ENCODE data around the gene VPS35L.

VPS35L gene

GRCh38 chr16:19599968-19600716, 44.6 kb downstream of the VPS35L start:
- no peak for FAIRE-seq

- FAIRE-seq, result no peak
Observed at GRCh38 chr16:19601083-19601976, 45.8 kb downstream of the VPS35L start.

GRCh38 chr16:19604911-19605310, 49.4 kb downstream of the VPS35L start:
- no peak for FAIRE-seq

GRCh38 chr16:19605701-19606100, 50.2 kb downstream of the VPS35L start:
- no peak for FAIRE-seq

- FAIRE-seq, result no peak
Observed at GRCh38 chr16:19607616-19608280, 52.2 kb downstream of the VPS35L start.

GRCh38 chr16:19609359-19609758, 53.9 kb downstream of the VPS35L start:
- no peak for FAIRE-seq

- FAIRE-seq, result no peak
Observed at GRCh38 chr16:19610200-19610599, 54.7 kb downstream of the VPS35L start.

GRCh38 chr16:19613834-19614233, 58.3 kb downstream of the VPS35L start:
- no peak for FAIRE-seq

GRCh38 chr16:19616241-19616640, 60.7 kb downstream of the VPS35L start:
- no peak for FAIRE-seq

GRCh38 chr16:19618876-19619275, 63.4 kb downstream of the VPS35L start:
- no peak for FAIRE-seq

- no peak for FAIRE-seq
Observed at GRCh38 chr16:19621445-19621844, 65.9 kb downstream of the VPS35L start.

- FAIRE-seq, result no peak
Observed at GRCh38 chr16:19625039-19625438, 69.5 kb downstream of the VPS35L start.

- no peak for FAIRE-seq
Observed at GRCh38 chr16:19636436-19637267, 81.1 kb downstream of the VPS35L start.

GRCh38 chr16:19639986-19640421, 84.5 kb downstream of the VPS35L start:
- FAIRE-seq, result no peak

GRCh38 chr16:19642501-19642900, 87.0 kb downstream of the VPS35L start:
- FAIRE-seq, result no peak

- FAIRE-seq, result no peak
Observed at GRCh38 chr16:19644877-19645276, 89.4 kb downstream of the VPS35L start.

GRCh38 chr16:19645557-19645981, 90.1 kb downstream of the VPS35L start:
- FAIRE-seq, result no peak

- FAIRE-seq, result no peak
Observed at GRCh38 chr16:19649980-19650379, 94.5 kb downstream of the VPS35L start.

- FAIRE-seq, result no peak
Observed at GRCh38 chr16:19654147-19654546, 98.6 kb downstream of the VPS35L start.

GRCh38 chr16:19655242-19655777, 99.8 kb downstream of the VPS35L start:
- no peak for FAIRE-seq

GRCh38 chr16:19657831-19658230, 102.3 kb downstream of the VPS35L start:
- FAIRE-seq, result no peak

- no peak for FAIRE-seq
Observed at GRCh38 chr16:19659554-19659953, 104.1 kb downstream of the VPS35L start.
